Measurements from ENCODE around the gene STX8.

The STX8 gene

GRCh38 chr17:9255833-9256232 is 319.8 kb downstream of the STX8 start:
- no peak for DNase-seq

- DNase-seq, result no peak
These were observed 320.8 kb downstream of the STX8 start for GRCh38 chr17:9254841-9255240.

- no peak for DNase-seq
These were observed 322.3 kb downstream of the STX8 start for GRCh38 chr17:9253308-9253707.

GRCh38 chr17:9251273-9251672 is 324.3 kb downstream of the STX8 start:
- DNase-seq, result no peak

GRCh38 chr17:9249245-9249953 is 326.2 kb downstream of the STX8 start:
- DNase-seq, result no peak

- no peak for DNase-seq
These were observed 328.1 kb downstream of the STX8 start for GRCh38 chr17:9247401-9247938.

- no peak for DNase-seq
These were observed 331.3 kb downstream of the STX8 start for GRCh38 chr17:9244066-9245052.

- no peak for DNase-seq
These were observed 332.6 kb downstream of the STX8 start for GRCh38 chr17:9242983-9243382.

- DNase-seq, result no peak
These were observed 333.1 kb downstream of the STX8 start for GRCh38 chr17:9242497-9242881.

GRCh38 chr17:9241774-9242496 is 333.7 kb downstream of the STX8 start:
- no peak for DNase-seq

- DNase-seq, result no peak
These were observed 334.3 kb downstream of the STX8 start for GRCh38 chr17:9241371-9241712.

GRCh38 chr17:9240659-9241370 is 334.8 kb downstream of the STX8 start:
- no peak for DNase-seq

GRCh38 chr17:9239793-9240658 is 335.6 kb downstream of the STX8 start:
- no peak for DNase-seq

GRCh38 chr17:9239246-9239792 is 336.3 kb downstream of the STX8 start:
- DNase-seq, result no peak

GRCh38 chr17:9238340-9239245 is 337.0 kb downstream of the STX8 start:
- no peak for DNase-seq

- DNase-seq, result no peak
These were observed 337.8 kb downstream of the STX8 start for GRCh38 chr17:9237661-9238301.

- DNase-seq, result no peak
These were observed 338.6 kb downstream of the STX8 start for GRCh38 chr17:9237053-9237410.

GRCh38 chr17:9236286-9237052 is 339.2 kb downstream of the STX8 start:
- no peak for DNase-seq

- DNase-seq, result no peak
These were observed 340.3 kb downstream of the STX8 start for GRCh38 chr17:9235346-9235745.

Data from NCI-H1092 (cell line).